ENCODE measurements around the gene SLAIN2. TPM values are rescaled to one million over a fixed set of nuclear protein-coding genes. Genes with fewer than 3 reads are reported as not detected.

The SLAIN2 gene
- total and polyA plus RNA-seq, 2 experiments from 2014 or later: 21.9 to 27.9 TPM

DNA sequence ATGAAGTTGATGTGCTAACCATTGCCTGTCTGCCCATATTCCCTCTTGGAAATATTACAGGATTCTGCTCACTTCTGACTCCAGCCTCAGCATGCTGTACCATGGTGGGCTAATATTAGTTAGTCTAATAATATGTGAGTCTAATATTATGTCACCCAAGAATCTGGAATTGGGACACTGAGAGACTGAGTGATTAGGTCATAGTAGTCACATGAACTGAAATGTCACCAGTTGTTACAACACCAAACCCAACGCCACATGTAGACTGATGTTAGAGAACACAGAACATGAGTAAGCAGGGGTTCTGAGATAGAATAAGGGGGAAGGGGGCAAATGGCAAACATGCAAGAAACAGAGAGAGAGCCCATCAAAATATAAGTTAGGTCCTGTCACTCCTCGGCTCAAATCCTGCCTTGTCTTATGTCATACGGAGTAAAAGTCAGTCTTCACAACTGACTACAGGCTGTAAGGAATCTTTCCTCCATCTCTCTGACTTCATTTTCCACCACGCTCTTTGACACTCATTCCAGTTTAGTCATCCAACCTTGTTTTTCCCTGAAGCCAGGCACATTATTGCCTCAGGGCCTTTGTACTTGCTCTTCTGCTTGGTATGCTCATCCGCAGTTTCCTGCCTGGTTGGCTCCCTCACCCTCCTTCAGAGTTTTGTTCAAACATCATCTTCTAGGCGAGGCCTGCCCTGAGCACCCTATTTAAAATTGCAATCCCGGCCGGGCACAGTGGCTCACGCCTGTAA lies 9.6 kb upstream of the SLAIN2 start:
- Histone ChIP-seq H3K4me2 (no peak overlapping the region), H3F3A (replicated peaks; ENCODE audit: low read depth) (no peaks in the 10 kb centered on the region), H3K27me3 (ENCODE audit: insufficient read depth) (no peaks in the 10 kb centered on the region), H3K79me2 (replicated peaks; ENCODE audit: insufficient read depth) (no peaks in the 10 kb centered on the region), H3K4me3 (no peak overlapping the region), H3K4me1 (ENCODE audit: insufficient read depth) (no peaks in the 10 kb centered on the region), H3K9me2 (ENCODE audit: insufficient read depth) (peaks cover 3% of the 10 kb centered on the region; the same call in 1 of the 2 replicates), H2AFZ (no peak overlapping the region), H3K27ac (ENCODE audit: low read depth) (no peak overlapping the region; the same call in 1 of the 2 replicates), H4K20me1 (replicated peaks; ENCODE audit: insufficient read depth) (no peaks in the 10 kb centered on the region), H3K36me3 (ENCODE audit: insufficient read depth) (no peaks in the 10 kb centered on the region)
- TF ChIP-seq, protein P1, sequence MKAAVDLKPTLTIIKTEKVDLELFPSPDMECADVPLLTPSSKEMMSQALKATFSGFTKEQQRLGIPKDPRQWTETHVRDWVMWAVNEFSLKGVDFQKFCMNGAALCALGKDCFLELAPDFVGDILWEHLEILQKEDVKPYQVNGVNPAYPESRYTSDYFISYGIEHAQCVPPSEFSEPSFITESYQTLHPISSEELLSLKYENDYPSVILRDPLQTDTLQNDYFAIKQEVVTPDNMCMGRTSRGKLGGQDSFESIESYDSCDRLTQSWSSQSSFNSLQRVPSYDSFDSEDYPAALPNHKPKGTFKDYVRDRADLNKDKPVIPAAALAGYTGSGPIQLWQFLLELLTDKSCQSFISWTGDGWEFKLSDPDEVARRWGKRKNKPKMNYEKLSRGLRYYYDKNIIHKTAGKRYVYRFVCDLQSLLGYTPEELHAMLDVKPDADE (IDR thresholded peaks at IDR 0.05): no peak
- TF ChIP-seq POLR2AphosphoS5 (IDR thresholded peaks at IDR 0.05; ENCODE audit: low read depth) (no peak), ZNF331 (CRISPR knock-in tag; IDR thresholded peaks at IDR 0.05; ENCODE audit: low read depth) (no peak), EZH2phosphoT487 (IDR thresholded peaks at IDR 0.05; ENCODE audit: unreplicated experiment) (no peak), EZH2 (IDR thresholded peaks at IDR 0.05; ENCODE audit: low read depth, unreplicated experiment) (no peak), CREB1 (CRISPR knock-in tag; IDR thresholded peaks at IDR 0.05; ENCODE audit: low read depth) (no peak), STAT1 (IDR thresholded peaks at IDR 0.05; ENCODE audit: unreplicated experiment) (no peak), NANOG (IDR thresholded peaks at IDR 0.05; ENCODE audit: borderline replicate concordance) (no peak), ZNF114 (CRISPR knock-in tag; IDR thresholded peaks at IDR 0.05) (no peak), JUNB (IDR thresholded peaks at IDR 0.05; ENCODE audit: unreplicated experiment) (no peak)
- TF ChIP-seq, protein P2, sequence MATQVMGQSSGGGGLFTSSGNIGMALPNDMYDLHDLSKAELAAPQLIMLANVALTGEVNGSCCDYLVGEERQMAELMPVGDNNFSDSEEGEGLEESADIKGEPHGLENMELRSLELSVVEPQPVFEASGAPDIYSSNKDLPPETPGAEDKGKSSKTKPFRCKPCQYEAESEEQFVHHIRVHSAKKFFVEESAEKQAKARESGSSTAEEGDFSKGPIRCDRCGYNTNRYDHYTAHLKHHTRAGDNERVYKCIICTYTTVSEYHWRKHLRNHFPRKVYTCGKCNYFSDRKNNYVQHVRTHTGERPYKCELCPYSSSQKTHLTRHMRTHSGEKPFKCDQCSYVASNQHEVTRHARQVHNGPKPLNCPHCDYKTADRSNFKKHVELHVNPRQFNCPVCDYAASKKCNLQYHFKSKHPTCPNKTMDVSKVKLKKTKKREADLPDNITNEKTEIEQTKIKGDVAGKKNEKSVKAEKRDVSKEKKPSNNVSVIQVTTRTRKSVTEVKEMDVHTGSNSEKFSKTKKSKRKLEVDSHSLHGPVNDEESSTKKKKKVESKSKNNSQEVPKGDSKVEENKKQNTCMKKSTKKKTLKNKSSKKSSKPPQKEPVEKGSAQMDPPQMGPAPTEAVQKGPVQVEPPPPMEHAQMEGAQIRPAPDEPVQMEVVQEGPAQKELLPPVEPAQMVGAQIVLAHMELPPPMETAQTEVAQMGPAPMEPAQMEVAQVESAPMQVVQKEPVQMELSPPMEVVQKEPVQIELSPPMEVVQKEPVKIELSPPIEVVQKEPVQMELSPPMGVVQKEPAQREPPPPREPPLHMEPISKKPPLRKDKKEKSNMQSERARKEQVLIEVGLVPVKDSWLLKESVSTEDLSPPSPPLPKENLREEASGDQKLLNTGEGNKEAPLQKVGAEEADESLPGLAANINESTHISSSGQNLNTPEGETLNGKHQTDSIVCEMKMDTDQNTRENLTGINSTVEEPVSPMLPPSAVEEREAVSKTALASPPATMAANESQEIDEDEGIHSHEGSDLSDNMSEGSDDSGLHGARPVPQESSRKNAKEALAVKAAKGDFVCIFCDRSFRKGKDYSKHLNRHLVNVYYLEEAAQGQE (IDR thresholded peaks at IDR 0.05; ENCODE audit: unreplicated experiment): no peak
- TF ChIP-seq, protein P3, sequence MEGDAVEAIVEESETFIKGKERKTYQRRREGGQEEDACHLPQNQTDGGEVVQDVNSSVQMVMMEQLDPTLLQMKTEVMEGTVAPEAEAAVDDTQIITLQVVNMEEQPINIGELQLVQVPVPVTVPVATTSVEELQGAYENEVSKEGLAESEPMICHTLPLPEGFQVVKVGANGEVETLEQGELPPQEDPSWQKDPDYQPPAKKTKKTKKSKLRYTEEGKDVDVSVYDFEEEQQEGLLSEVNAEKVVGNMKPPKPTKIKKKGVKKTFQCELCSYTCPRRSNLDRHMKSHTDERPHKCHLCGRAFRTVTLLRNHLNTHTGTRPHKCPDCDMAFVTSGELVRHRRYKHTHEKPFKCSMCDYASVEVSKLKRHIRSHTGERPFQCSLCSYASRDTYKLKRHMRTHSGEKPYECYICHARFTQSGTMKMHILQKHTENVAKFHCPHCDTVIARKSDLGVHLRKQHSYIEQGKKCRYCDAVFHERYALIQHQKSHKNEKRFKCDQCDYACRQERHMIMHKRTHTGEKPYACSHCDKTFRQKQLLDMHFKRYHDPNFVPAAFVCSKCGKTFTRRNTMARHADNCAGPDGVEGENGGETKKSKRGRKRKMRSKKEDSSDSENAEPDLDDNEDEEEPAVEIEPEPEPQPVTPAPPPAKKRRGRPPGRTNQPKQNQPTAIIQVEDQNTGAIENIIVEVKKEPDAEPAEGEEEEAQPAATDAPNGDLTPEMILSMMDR (conservative IDR thresholded peaks at IDR 0.05; ENCODE audit: low read depth in 2 of 2): no peak
- TF ChIP-seq, protein P4, sequence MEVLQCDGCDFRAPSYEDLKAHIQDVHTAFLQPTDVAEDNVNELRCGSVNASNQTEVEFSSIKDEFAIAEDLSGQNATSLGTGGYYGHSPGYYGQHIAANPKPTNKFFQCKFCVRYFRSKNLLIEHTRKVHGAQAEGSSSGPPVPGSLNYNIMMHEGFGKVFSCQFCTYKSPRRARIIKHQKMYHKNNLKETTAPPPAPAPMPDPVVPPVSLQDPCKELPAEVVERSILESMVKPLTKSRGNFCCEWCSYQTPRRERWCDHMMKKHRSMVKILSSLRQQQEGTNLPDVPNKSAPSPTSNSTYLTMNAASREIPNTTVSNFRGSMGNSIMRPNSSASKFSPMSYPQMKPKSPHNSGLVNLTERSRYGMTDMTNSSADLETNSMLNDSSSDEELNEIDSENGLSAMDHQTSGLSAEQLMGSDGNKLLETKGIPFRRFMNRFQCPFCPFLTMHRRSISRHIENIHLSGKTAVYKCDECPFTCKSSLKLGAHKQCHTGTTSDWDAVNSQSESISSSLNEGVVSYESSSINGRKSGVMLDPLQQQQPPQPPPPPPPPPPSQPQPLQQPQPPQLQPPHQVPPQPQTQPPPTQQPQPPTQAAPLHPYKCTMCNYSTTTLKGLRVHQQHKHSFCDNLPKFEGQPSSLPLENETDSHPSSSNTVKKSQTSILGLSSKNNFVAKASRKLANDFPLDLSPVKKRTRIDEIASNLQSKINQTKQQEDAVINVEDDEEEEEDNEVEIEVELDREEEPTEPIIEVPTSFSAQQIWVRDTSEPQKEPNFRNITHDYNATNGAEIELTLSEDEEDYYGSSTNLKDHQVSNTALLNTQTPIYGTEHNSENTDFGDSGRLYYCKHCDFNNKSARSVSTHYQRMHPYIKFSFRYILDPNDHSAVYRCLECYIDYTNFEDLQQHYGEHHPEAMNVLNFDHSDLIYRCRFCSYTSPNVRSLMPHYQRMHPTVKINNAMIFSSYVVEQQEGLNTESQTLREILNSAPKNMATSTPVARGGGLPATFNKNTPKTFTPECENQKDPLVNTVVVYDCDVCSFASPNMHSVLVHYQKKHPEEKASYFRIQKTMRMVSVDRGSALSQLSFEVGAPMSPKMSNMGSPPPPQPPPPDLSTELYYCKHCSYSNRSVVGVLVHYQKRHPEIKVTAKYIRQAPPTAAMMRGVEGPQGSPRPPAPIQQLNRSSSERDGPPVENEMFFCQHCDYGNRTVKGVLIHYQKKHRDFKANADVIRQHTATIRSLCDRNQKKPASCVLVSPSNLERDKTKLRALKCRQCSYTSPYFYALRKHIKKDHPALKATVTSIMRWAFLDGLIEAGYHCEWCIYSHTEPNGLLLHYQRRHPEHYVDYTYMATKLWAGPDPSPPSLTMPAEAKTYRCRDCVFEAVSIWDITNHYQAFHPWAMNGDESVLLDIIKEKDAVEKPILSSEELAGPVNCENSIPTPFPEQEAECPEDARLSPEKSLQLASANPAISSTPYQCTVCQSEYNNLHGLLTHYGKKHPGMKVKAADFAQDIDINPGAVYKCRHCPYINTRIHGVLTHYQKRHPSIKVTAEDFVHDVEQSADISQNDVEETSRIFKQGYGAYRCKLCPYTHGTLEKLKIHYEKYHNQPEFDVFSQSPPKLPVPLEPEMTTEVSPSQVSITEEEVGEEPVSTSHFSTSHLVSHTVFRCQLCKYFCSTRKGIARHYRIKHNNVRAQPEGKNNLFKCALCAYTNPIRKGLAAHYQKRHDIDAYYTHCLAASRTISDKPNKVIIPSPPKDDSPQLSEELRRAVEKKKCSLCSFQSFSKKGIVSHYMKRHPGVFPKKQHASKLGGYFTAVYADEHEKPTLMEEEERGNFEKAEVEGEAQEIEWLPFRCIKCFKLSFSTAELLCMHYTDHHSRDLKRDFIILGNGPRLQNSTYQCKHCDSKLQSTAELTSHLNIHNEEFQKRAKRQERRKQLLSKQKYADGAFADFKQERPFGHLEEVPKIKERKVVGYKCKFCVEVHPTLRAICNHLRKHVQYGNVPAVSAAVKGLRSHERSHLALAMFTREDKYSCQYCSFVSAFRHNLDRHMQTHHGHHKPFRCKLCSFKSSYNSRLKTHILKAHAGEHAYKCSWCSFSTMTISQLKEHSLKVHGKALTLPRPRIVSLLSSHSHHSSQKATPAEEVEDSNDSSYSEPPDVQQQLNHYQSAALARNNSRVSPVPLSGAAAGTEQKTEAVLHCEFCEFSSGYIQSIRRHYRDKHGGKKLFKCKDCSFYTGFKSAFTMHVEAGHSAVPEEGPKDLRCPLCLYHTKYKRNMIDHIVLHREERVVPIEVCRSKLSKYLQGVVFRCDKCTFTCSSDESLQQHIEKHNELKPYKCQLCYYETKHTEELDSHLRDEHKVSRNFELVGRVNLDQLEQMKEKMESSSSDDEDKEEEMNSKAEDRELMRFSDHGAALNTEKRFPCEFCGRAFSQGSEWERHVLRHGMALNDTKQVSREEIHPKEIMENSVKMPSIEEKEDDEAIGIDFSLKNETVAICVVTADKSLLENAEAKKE (CRISPR knock-in tag; IDR thresholded peaks at IDR 0.05): no peak
- no peaks in the 10 kb centered on the region for H3K9me3 Mint-ChIP-seq
- H3K4me1 Mint-ChIP-seq: no peaks in the 10 kb centered on the region
- DNase-seq (ENCODE audit: low spot score) (no peak), ATAC-seq (no peak)
- H3K4me3 Mint-ChIP-seq: no peak overlapping the region
- no peak overlapping the region for H3K27ac Mint-ChIP-seq
- peaks cover 2% of the 10 kb centered on the region for H3K27me3 Mint-ChIP-seq (ENCODE audit: insufficient read depth, low read depth, poor library complexity)
- H3K36me3 Mint-ChIP-seq (ENCODE audit: low read depth): no peaks in the 10 kb centered on the region

Measured in GM23338 (cell line).